ENCODE measurements around the gene NANOS2. TPM values are rescaled to one million over a fixed set of nuclear protein-coding genes. Genes with fewer than 3 reads are reported as not detected.

The NANOS2 gene
- total and polyA plus RNA-seq, 9 of the 15 experiments (the other 6 are each of a cell fraction or from before 2014, with no cell fraction given), result not detected

DNA sequence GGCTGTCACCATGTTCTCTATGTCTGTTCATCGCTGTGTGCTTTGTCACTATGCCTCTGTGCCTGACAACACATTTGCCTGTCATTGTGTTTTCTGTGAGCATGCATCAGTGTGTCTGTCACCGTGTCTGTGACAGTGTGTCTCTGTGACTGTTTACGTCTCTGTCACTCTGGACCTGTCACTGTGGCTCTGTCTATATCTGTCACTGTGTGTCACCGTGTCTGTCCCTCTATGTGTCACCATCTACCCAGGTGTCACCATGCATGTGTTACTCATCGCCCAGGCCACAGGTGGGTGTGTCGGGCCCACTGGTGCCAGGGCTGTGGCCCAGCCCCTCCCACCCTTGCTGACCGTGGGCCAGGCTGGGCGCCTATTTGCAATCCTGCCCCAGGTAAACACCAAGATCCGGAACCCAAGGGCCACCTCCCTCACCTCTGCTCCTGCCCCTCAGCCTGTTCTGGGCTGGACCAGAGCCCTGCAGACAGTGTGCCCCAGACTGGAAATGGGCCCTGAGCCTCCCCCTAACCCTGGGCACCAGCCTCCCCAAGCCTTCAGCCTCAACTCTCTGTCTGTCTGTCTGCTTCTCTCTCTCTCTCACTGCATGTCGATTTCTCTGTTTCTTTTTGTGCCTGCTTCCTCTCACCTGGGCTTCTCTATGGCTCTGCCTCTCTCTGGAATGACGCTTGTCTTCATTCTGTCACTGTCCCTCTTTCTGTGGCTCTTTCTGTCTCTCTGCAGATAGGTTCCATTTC is 36.4 kb downstream of the NANOS2 start:
- ChIA-PET CTCF (ENCODE audit: low intra/inter-chr PET ratio) (no interaction called here), POLR2A (interaction anchor here (2.1 kb wide), 1 partner anchor 14 kb away, joined by 6 read pairs; the partner anchor contains the start of genes FOXA3 and SYMPK)
- FAIRE-seq (peak; percentile 63), ATAC-seq (no peak), DNase-seq (ENCODE audit: extremely low read depth in 1 of 4, low spot score in 3 of 4) (no peak)
- peak overlapping the region in 1 of 2 experiments; percentile 59; a peak in 2 of 4 replicates for H3K9ac ChIP-seq (ENCODE audit: insufficient read depth in 1 of 2, low read depth in 2 of 2, low read length in 2 of 2)
- no peaks in the 10 kb centered on the region for H3K9me1 ChIP-seq (ENCODE audit: control insufficient read depth, insufficient read depth, low read length)
- H3K9me3 ChIP-seq (replicated peaks; ENCODE audit: control insufficient read depth, insufficient read depth, low read depth, low read length), result no peaks in the 10 kb centered on the region
- H3K27ac ChIP-seq (ENCODE audit: extremely low read depth, low read depth, low read length), result peak overlapping the region; percentile 50; the same call in 2 of the 3 replicates
- in situ Hi-C loops (cut with MboI) (no loop called here), intact Hi-C loops (cut with micrococcal nuclease) (no loop called here)
- H3K36me3 ChIP-seq (ENCODE audit: control insufficient read depth, insufficient read depth, low read length), result peaks cover 1% of the 10 kb centered on the region; the same call in 2 of the 3 replicates
- H3K27me3 ChIP-seq (ENCODE audit: control insufficient read depth in 2 of 2, insufficient read depth in 2 of 2, low read length in 2 of 2), result no peaks in the 10 kb centered on the region
- 41% methylated on average over 9 of the region's 11 CpGs for WGBS (ENCODE audit: insufficient coverage, low coverage, missing lambda C conversion rate)
- H3K79me2 ChIP-seq (ENCODE audit: control insufficient read depth, insufficient read depth, low read length), result peaks cover 5% of the 10 kb centered on the region; the same call in 1 of the 3 replicates
- peaks cover 64 to 79% of the 10 kb centered on the region in 2 experiments for H3K4me1 ChIP-seq (replicated peaks in 1 of 2; ENCODE audit: control insufficient read depth in 2 of 2, insufficient read depth in 2 of 2, low read length in 2 of 2)
- H2AFZ ChIP-seq (ENCODE audit: low read depth, low read length), result peak overlapping the region; percentile 35; the same call in 1 of the 2 replicates
- H3K4me3 ChIP-seq, result no peak overlapping the region
- peak overlapping the region; percentile 23; the same call in 1 of the 2 replicates for H3K4me2 ChIP-seq (ENCODE audit: insufficient read depth, low read length)
- BruUV-seq (replicated peaks), result no TSS peak
- H4K20me1 ChIP-seq (replicated peaks; ENCODE audit: control insufficient read depth, insufficient read depth, low read length), result no peaks in the 10 kb centered on the region
- TF ChIP-seq, protein P1, sequence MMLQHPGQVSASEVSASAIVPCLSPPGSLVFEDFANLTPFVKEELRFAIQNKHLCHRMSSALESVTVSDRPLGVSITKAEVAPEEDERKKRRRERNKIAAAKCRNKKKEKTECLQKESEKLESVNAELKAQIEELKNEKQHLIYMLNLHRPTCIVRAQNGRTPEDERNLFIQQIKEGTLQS (IDR thresholded peaks at IDR 0.05), result peak; percentile 35
- TF ChIP-seq, protein P1 (CRISPR knock-in tag; conservative IDR thresholded peaks at IDR 0.05), result no peak
- TF ChIP-seq FOXK2 (conservative IDR thresholded peaks at IDR 0.05 in 1 of 2, IDR thresholded peaks at IDR 0.05 in 1 of 2; ENCODE audit: low read depth in 2 of 2), result peak in 1 of 2 experiments; percentile 27; a peak in 1 of 4 replicates
- no peak for TF ChIP-seq HOXB6 (CRISPR knock-in tag; IDR thresholded peaks at IDR 0.05; ENCODE audit: borderline replicate concordance)
- TF ChIP-seq FOXK1 (CRISPR knock-in tag; IDR thresholded peaks at IDR 0.05; ENCODE audit: borderline replicate concordance), result 0 out of 2 replicates have a peak, but pooled peaks have one; percentile 20
- TF ChIP-seq ZNF253 (CRISPR knock-in tag; conservative IDR thresholded peaks at IDR 0.05), result no peak
- TF ChIP-seq, protein P2, sequence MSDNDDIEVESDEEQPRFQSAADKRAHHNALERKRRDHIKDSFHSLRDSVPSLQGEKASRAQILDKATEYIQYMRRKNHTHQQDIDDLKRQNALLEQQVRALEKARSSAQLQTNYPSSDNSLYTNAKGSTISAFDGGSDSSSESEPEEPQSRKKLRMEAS (CRISPR knock-in tag; IDR thresholded peaks at IDR 0.05), result peak; percentile 49; the same call in 1 of the 2 replicates
- peak; percentile 78 for TF ChIP-seq MEIS2 (IDR thresholded peaks at IDR 0.05; ENCODE audit: partially characterized antibody)
- TF ChIP-seq, protein P3, sequence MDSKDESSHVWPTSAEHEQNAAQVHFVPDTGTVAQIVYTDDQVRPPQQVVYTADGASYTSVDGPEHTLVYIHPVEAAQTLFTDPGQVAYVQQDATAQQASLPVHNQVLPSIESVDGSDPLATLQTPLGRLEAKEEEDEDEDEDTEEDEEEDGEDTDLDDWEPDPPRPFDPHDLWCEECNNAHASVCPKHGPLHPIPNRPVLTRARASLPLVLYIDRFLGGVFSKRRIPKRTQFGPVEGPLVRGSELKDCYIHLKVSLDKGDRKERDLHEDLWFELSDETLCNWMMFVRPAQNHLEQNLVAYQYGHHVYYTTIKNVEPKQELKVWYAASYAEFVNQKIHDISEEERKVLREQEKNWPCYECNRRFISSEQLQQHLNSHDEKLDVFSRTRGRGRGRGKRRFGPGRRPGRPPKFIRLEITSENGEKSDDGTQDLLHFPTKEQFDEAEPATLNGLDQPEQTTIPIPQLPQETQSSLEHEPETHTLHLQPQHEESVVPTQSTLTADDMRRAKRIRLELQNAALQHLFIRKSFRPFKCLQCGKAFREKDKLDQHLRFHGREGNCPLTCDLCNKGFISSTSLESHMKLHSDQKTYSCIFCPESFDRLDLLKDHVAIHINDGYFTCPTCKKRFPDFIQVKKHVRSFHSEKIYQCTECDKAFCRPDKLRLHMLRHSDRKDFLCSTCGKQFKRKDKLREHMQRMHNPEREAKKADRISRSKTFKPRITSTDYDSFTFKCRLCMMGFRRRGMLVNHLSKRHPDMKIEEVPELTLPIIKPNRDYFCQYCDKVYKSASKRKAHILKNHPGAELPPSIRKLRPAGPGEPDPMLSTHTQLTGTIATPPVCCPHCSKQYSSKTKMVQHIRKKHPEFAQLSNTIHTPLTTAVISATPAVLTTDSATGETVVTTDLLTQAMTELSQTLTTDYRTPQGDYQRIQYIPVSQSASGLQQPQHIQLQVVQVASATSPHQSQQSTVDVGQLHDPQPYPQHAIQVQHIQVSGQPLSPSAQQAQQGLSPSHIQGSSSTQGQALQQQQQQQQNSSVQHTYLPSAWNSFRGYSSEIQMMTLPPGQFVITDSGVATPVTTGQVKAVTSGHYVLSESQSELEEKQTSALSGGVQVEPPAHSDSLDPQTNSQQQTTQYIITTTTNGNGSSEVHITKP (IDR thresholded peaks at IDR 0.05; ENCODE audit: partially characterized antibody), result no peak
- TF ChIP-seq, protein P4, sequence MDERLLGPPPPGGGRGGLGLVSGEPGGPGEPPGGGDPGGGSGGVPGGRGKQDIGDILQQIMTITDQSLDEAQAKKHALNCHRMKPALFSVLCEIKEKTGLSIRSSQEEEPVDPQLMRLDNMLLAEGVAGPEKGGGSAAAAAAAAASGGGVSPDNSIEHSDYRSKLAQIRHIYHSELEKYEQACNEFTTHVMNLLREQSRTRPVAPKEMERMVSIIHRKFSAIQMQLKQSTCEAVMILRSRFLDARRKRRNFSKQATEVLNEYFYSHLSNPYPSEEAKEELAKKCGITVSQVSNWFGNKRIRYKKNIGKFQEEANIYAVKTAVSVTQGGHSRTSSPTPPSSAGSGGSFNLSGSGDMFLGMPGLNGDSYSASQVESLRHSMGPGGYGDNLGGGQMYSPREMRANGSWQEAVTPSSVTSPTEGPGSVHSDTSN (CRISPR knock-in tag; IDR thresholded peaks at IDR 0.05; ENCODE audit: low read depth), result no peak
- TF ChIP-seq, protein P4 (tag; conservative IDR thresholded peaks at IDR 0.05; ENCODE audit: low read depth), result peak; percentile 32; the same call in 1 of the 2 replicates

All from K562 (cell line).